ENCODE results near the gene SMURF2.

The SMURF2 gene

DNA sequence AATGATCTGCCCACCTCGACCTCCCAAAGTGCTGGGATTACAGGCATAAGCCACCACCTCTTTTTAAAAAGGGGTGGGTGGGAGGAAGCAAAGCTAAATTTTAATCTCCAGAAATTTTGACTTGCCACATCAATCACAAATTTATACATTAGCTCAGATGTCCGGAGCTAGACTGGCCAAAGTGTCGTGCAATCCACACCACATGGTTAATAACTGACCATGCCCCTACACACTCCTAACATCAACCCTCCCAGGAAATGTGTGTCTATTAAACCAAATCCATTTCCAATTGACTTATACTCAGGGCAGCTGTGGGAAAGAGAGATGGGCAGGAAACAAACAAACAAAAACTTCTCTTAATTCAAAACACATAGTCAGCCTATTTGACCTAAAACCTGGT lies 29.9 kb downstream of the SMURF2 start:
- H3K9me3 ChIP-seq = no peaks in the 10 kb centered on the region
- no peak for DNase-seq
- H3K4me1 ChIP-seq = peaks cover 0 to 51% (median 5%) of the 10 kb centered on the region in 4 donors
- TF ChIP-seq CTCF (IDR thresholded peaks at IDR 0.05) = no peak
- intact Hi-C loops (cut with DNase I; ENCODE audit: low total_unique reads) = no loop called here
- H3K27ac ChIP-seq = no peak overlapping the region
- no peak overlapping the region for H3K4me3 ChIP-seq
- no peaks in the 10 kb centered on the region for H3K27me3 ChIP-seq
- H3K36me3 ChIP-seq = no peaks in the 10 kb centered on the region

DNA sequence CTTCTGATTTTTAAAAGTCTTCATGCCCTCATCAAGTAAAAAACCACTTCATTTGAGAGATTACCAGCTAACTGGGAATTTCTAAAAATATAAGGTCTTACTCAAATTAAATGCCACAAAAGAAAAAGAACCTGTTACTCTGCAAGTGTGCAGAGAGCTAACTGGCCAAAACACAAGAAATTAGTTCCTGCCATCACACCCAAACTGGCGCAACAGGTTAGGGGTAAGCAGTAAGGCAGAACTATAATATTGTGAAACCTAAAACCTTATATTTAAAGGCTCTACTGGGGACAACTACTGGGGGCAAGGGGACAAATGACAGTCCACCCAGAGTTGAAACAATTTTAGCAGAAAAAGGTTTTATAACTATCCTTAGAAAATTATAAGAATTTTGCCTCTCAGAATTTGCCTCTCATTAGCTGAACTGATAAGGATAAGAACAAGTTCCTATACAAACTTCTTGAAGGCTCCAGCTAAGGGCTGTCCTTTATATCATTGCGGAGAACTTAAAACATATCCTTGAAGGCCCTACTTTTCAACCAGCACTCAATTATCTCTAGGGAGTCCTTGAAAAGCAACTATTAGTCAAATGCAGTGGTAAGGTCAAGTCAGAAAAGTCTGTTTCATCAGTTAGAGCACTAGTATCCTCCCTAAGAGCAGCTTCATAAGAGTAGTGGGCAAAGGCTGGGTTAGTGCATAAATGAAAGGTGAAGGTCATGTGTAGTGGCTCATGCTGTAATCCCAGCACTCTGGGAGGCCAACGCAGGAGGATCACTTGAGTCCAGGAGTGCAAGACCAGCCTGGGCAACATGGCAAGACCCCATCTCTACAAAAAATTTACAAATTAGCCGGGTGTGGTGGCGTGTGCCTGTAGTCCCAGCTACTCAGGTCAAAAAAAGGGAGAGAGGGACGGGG lies 31.5 kb downstream of the SMURF2 start:
- Histone ChIP-seq H3K4me1 (peaks cover 0 to 54% (median 5%) of the 10 kb centered on the region in 4 donors), H3K9me3 (no peaks in the 10 kb centered on the region), H3K27me3 (no peaks in the 10 kb centered on the region), H3K27ac (no peak overlapping the region), H3K36me3 (no peaks in the 10 kb centered on the region), H3K4me3 (no peak overlapping the region)
- DNase-seq = no peak
- no peak for TF ChIP-seq CTCF (IDR thresholded peaks at IDR 0.05)
- intact Hi-C loops (cut with DNase I; ENCODE audit: low total_unique reads) = no loop called here

GRCh38 chr17:64628641-64629040 lies 33.5 kb downstream of the SMURF2 start:
- Histone ChIP-seq H3K4me1 (peaks cover 0 to 57% (median 7%) of the 10 kb centered on the region in 4 donors), H3K36me3 (no peaks in the 10 kb centered on the region), H3K9me3 (no peaks in the 10 kb centered on the region), H3K27me3 (no peaks in the 10 kb centered on the region), H3K4me3 (no peak overlapping the region), H3K27ac (no peak overlapping the region)
- DNase-seq = no peak
- TF ChIP-seq CTCF (IDR thresholded peaks at IDR 0.05) = no peak
- intact Hi-C loops (cut with DNase I; ENCODE audit: low total_unique reads) = no loop called here

GRCh38 chr17:64627797-64628196 lies 34.3 kb downstream of the SMURF2 start:
- H3K4me3 ChIP-seq = no peak overlapping the region
- H3K27ac ChIP-seq = no peak overlapping the region
- no peak for DNase-seq
- intact Hi-C loops (cut with DNase I; ENCODE audit: low total_unique reads) = no loop called here
- H3K36me3 ChIP-seq = no peaks in the 10 kb centered on the region
- H3K9me3 ChIP-seq = no peaks in the 10 kb centered on the region
- no peak for TF ChIP-seq CTCF (IDR thresholded peaks at IDR 0.05)
- H3K4me1 ChIP-seq = peaks cover 0 to 65% (median 11%) of the 10 kb centered on the region in 4 donors
- H3K27me3 ChIP-seq = no peaks in the 10 kb centered on the region

DNA sequence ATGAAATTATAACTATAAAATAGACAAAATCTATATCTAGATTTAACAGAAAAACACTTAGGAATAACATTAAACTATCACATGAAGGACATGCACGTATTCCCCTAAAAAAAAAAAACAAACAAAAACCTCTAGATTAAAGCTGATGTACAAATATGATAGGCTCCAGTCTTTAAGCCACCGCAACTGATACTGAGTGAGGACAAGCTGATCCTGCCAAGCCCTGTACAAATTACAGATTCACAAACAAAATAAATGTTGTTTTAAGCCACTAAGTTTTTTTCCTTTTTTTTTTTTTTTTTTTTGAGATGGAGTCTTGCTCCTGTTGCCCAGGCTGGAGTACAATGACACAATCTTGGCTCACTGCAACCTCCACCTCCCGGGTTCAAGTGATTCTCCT lies 35.3 kb downstream of the SMURF2 start:
- TF ChIP-seq CTCF (IDR thresholded peaks at IDR 0.05) = no peak
- intact Hi-C loops (cut with DNase I; ENCODE audit: low total_unique reads) = no loop called here
- no peak overlapping the region for H3K4me3 ChIP-seq
- H3K27ac ChIP-seq = no peak overlapping the region
- DNase-seq = no peak
- no peaks in the 10 kb centered on the region for H3K36me3 ChIP-seq
- no peaks in the 10 kb centered on the region for H3K9me3 ChIP-seq
- H3K4me1 ChIP-seq = peaks cover 0 to 56% (median 11%) of the 10 kb centered on the region in 4 donors
- H3K27me3 ChIP-seq = no peaks in the 10 kb centered on the region

Measured in tibial artery (tissue), 4 donors.